Uterus (tissue), 2 donors: ENCODE data around the gene ZBTB7C.

ENCODE experiments used
- CTCF ChIP-seq, 4 experiments: fragments of 200-600 bp in 2 of 4; fragments of 450-650 bp in 2 of 4; sonication (generic) in 2 of 4; IDR thresholded peaks; one replicate each; pipeline ENCODE4 v1.5.1; 2016 to 2019; ENCODE audit warnings: antibody characterized with exemption in 4 of 4, mild to moderate bottlenecking in 2 of 4, moderate library complexity in 1 of 4
- POLR2A ChIP-seq, 2 donors: fragments of 450-650 bp; IDR thresholded peaks; one replicate each; pipeline ENCODE4 v1.6.1; 2016; ENCODE audit warnings: antibody characterized with exemption in 2 of 2, mild to moderate bottlenecking in 1 of 2, moderate library complexity in 1 of 2

- TF ChIP-seq CTCF (IDR thresholded peaks at IDR 0.05), result no peak
- no peak for TF ChIP-seq POLR2A (IDR thresholded peaks at IDR 0.05)
These were observed 309.0 kb downstream of the ZBTB7C start for GRCh38 chr18:48100165-48100575.
